ENCODE data around the gene CPNE2. TPM values are rescaled to one million over a fixed set of nuclear protein-coding genes. Genes with fewer than 3 reads are reported as not detected.

Gene CPNE2
- total and polyA plus RNA-seq, 12 donors, result 9.6 to 43.6 (median 17.1) TPM

DNA sequence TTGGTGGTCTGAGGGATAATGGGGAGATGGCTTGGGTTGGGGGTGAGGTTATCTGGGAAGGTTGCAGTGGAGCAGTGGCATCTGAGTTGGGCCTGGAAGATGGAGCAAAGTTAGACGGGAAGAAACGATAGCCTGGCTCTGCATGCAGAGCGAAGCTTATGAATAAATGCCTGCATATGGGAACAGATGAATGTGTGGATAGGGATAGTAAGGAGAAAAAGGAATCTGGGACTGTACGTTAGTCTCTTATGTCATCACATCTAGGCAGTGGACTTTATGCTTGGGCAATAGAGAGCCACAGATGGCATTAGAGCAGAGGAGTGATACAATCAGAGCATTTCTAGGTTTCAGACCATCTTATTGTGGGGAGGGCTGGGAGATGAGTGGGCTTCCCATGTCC lies 33.0 kb downstream of the CPNE2 start:
- H3K27ac ChIP-seq, result no peak overlapping the region
- intact Hi-C loops (cut with DNase I), result no loop called here
- no peak for TF ChIP-seq POLR2A (IDR thresholded peaks at IDR 0.05)
- TF ChIP-seq, protein P1, sequence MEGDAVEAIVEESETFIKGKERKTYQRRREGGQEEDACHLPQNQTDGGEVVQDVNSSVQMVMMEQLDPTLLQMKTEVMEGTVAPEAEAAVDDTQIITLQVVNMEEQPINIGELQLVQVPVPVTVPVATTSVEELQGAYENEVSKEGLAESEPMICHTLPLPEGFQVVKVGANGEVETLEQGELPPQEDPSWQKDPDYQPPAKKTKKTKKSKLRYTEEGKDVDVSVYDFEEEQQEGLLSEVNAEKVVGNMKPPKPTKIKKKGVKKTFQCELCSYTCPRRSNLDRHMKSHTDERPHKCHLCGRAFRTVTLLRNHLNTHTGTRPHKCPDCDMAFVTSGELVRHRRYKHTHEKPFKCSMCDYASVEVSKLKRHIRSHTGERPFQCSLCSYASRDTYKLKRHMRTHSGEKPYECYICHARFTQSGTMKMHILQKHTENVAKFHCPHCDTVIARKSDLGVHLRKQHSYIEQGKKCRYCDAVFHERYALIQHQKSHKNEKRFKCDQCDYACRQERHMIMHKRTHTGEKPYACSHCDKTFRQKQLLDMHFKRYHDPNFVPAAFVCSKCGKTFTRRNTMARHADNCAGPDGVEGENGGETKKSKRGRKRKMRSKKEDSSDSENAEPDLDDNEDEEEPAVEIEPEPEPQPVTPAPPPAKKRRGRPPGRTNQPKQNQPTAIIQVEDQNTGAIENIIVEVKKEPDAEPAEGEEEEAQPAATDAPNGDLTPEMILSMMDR (IDR thresholded peaks at IDR 0.05), result no peak
- H3K4me3 ChIP-seq, result no peak overlapping the region
- no peaks in the 10 kb centered on the region for H3K4me1 ChIP-seq (replicated peaks in 1 of 2)
- H3K9me3 ChIP-seq (replicated peaks in 1 of 3), result no peaks in the 10 kb centered on the region
- H3K27me3 ChIP-seq, result no peaks in the 10 kb centered on the region
- H3K36me3 ChIP-seq (replicated peaks in 1 of 2), result peaks cover 0 to 7% of the 10 kb centered on the region in 2 donors
- WGBS, 4 donors, result 90 to 99% (median 94%) methylated on average over 4 of the region's 4 CpGs
- no peak for DNase-seq

DNA sequence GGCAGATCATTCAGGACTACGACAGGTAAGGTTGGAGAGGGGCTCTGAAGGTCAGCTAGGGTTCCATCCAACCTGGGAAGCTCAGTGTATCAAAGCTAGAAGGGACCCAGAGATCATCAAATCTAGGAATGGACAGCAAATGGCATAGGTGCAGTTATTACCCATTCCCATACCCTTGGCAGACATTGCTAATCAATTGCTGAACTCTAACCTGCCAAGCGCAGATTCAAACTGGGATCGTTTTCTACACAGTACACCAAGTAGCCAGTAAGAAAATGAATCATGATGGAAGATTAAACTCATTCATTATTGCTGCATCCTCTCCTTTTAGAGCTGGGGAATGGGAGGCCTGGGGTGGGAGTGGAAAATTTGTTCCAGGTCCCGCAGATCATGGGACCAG lies 33.6 kb downstream of the CPNE2 start:
- H3K4me1 ChIP-seq (replicated peaks in 1 of 2), result no peaks in the 10 kb centered on the region
- DNase-seq, result no peak
- intact Hi-C loops (cut with DNase I), result no loop called here
- H3K27ac ChIP-seq, result no peak overlapping the region
- no peaks in the 10 kb centered on the region for H3K27me3 ChIP-seq
- TF ChIP-seq POLR2A (IDR thresholded peaks at IDR 0.05), result no peak
- TF ChIP-seq, protein P1 (IDR thresholded peaks at IDR 0.05), result no peak
- no peak overlapping the region for H3K4me3 ChIP-seq
- H3K9me3 ChIP-seq (replicated peaks in 1 of 3), result no peaks in the 10 kb centered on the region
- WGBS, 4 donors, result 93 to 99% (median 98%) methylated on average over 4 of the region's 4 CpGs
- peaks cover 0 to 7% of the 10 kb centered on the region in 2 donors for H3K36me3 ChIP-seq (replicated peaks in 1 of 2)

DNA sequence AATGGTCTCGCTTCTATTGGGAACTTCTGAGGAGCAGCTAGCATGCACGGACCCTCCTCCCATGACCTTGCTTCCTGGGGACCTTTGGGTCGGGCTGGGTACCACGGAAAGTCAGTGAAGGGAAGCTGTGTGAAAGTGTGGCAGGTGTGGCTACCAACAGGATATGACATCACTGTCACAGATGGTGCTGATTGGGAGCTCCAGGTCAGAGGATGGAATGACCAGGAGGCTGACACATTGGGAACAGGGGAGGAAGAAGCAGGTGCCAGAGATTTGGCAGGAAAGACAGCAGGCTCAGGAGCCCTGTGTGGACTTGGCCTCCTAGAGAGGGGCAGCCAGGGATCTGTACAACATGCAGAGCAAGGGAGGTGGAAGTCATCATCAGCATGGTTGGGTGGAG lies 34.0 kb downstream of the CPNE2 start:
- no peak for DNase-seq
- no peak for TF ChIP-seq POLR2A (IDR thresholded peaks at IDR 0.05)
- Histone ChIP-seq H3K36me3 (replicated peaks in 1 of 2) (peaks cover 0 to 7% of the 10 kb centered on the region in 2 donors), H3K9me3 (replicated peaks in 1 of 3) (no peaks in the 10 kb centered on the region), H3K27me3 (no peaks in the 10 kb centered on the region), H3K4me3 (no peak overlapping the region), H3K4me1 (replicated peaks in 1 of 2) (no peaks in the 10 kb centered on the region), H3K27ac (no peak overlapping the region)
- intact Hi-C loops (cut with DNase I), result no loop called here
- 80 to 98% (median 89%) methylated on average over 4 of the region's 4 CpGs for WGBS, 4 donors

DNA sequence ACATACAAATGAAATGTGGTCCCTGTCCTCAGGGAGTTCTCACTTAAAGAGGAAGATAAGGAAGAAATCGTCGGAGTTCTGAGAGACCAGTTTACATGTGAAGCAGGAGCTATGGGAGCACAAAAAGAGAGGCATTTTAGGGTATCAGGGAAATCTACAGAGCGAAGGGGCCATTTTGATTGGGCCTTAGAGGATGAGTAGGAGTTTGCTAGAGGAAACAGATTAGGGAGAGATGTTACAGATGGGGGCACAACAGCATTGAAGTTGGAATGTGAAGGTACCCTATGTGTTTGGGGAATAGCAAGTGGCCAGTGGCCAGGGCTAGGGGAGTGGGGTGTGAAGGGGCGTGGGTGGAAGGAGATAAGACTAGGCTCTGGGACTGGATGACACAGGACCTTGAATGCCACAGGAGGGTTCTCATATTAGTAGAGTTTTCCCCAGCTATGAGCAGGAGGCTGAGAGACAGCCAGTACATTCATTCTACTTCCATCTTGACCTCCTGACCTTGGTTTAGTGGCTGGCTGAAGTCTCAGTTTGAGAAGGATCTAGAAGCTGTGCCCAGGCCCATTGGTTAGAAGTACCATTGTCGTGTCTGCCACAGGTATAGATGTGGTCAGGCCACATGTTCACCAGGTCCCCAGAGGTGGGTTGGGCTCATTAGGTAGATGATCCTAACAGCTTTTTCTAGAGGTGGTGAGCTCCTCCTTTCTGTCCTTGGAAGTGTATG lies 34.8 kb downstream of the CPNE2 start:
- Histone ChIP-seq H3K36me3 (replicated peaks in 1 of 2) (no peaks in the 10 kb centered on the region), H3K4me1 (replicated peaks in 1 of 2) (no peaks in the 10 kb centered on the region), H3K27ac (no peak overlapping the region), H3K9me3 (replicated peaks in 1 of 3) (no peaks in the 10 kb centered on the region), H3K27me3 (no peaks in the 10 kb centered on the region), H3K4me3 (no peak overlapping the region)
- no peak for DNase-seq
- 89 to 93% (median 91%) methylated on average over 4 to 5 of the region's 5 CpGs for WGBS, 4 donors
- intact Hi-C loops (cut with DNase I), result no loop called here
- no peak for TF ChIP-seq POLR2A (IDR thresholded peaks at IDR 0.05)
- TF ChIP-seq, protein P1 (IDR thresholded peaks at IDR 0.05), result no peak

DNA sequence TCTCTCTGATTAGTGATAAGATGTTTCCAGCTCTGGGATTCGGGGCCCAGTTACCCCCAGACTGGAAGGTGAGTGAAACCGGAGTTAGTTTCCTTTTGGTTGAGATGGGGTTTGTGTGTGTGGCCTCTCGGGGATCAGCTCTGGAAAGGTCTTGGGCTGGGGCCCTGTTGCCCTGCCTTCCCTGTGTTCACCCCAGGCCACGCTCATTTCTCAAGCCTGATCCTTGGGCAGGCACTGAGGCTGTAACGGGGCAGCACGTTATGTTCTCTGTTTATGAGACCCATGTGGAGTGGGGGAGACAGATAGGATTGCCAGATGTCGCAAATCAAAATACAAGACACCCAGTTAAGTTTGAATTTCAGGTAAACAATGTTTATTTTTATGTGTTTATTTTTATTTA lies 35.5 kb downstream of the CPNE2 start:
- Histone ChIP-seq H3K27me3 (no peaks in the 10 kb centered on the region), H3K36me3 (replicated peaks in 1 of 2) (no peaks in the 10 kb centered on the region), H3K27ac (no peak overlapping the region), H3K4me3 (no peak overlapping the region), H3K4me1 (replicated peaks in 1 of 2) (no peaks in the 10 kb centered on the region), H3K9me3 (replicated peaks in 1 of 3) (no peaks in the 10 kb centered on the region)
- TF ChIP-seq, protein P1 (IDR thresholded peaks at IDR 0.05), result no peak
- no peak for TF ChIP-seq POLR2A (IDR thresholded peaks at IDR 0.05)
- intact Hi-C loops (cut with DNase I), result no loop called here
- WGBS, 4 donors, result 92 to 95% (median 94%) methylated on average over 4 to 7 of the region's 7 CpGs
- no peak for DNase-seq
